ENCODE measurements around the gene TCF3.

Gene TCF3

GRCh38 chr19:1560286-1560882, 92.0 kb downstream of the TCF3 start:
- DNase-seq (ENCODE audit: low spot score) = no peak
- no peaks in the 10 kb centered on the region for H3K4me1 Mint-ChIP-seq (ENCODE audit: low read depth)
- no peaks in the 10 kb centered on the region for H3K9me3 Mint-ChIP-seq
- no peak overlapping the region for H3K4me3 Mint-ChIP-seq
- no peaks in the 10 kb centered on the region for H3K36me3 Mint-ChIP-seq (ENCODE audit: low read depth)
- H3K27me3 Mint-ChIP-seq (ENCODE audit: low read depth) = peaks cover 2% of the 10 kb centered on the region
- no peak overlapping the region for H3K27ac Mint-ChIP-seq
